ENCODE data around the gene PLCH2. TPM values are rescaled to one million over a fixed set of nuclear protein-coding genes. Genes with fewer than 3 reads are reported as not detected.

Gene PLCH2
- total RNA-seq, 1 donor from 2014 or later: 0.92 TPM

GRCh38 chr1:2472561-2473177 lies 3.4 kb upstream of the PLCH2 start:
- DNase-seq (ENCODE audit: low read depth): no peak

GRCh38 chr1:2473198-2473597 lies 2.9 kb upstream of the PLCH2 start:
- no peaks in the 10 kb centered on the region for H3K36me3 ChIP-seq (ENCODE audit: control insufficient read depth, insufficient read depth, low read length)
- DNase-seq (ENCODE audit: low read depth): no peak
- TF ChIP-seq CTCF (IDR thresholded peaks at IDR 0.05; ENCODE audit: insufficient read depth, low read length, poor library complexity, severe bottlenecking): no peak

More at GRCh38 chr1:2472561-2473177, 3.4 kb upstream of the PLCH2 start:
- Histone ChIP-seq H3K27me3 (ENCODE audit: control insufficient read depth, insufficient read depth, low read length) (peaks cover 55% of the 10 kb centered on the region), H3K4me3 (ENCODE audit: low read depth, low read length) (no peak overlapping the region), H3K36me3 (ENCODE audit: control insufficient read depth, insufficient read depth, low read length) (no peaks in the 10 kb centered on the region)
- no peak for TF ChIP-seq CTCF (IDR thresholded peaks at IDR 0.05; ENCODE audit: insufficient read depth, low read length, poor library complexity, severe bottlenecking)

GRCh38 chr1:2474104-2474844 lies 1.8 kb upstream of the PLCH2 start:
- Histone ChIP-seq H3K27me3 (ENCODE audit: control insufficient read depth, insufficient read depth, low read length) (peaks cover 43% of the 10 kb centered on the region), H3K36me3 (ENCODE audit: control insufficient read depth, insufficient read depth, low read length) (no peaks in the 10 kb centered on the region), H3K4me3 (ENCODE audit: low read depth, low read length) (no peak overlapping the region)
- DNase-seq (ENCODE audit: low read depth): no peak
- TF ChIP-seq CTCF (IDR thresholded peaks at IDR 0.05; ENCODE audit: insufficient read depth, low read length, poor library complexity, severe bottlenecking): no peak

More at GRCh38 chr1:2473198-2473597, 2.9 kb upstream of the PLCH2 start:
- H3K27me3 ChIP-seq (ENCODE audit: control insufficient read depth, insufficient read depth, low read length): peaks cover 52% of the 10 kb centered on the region
- H3K4me3 ChIP-seq (ENCODE audit: low read depth, low read length): no peak overlapping the region

GRCh38 chr1:2474933-2475371 lies 1.1 kb upstream of the PLCH2 start:
- Histone ChIP-seq H3K36me3 (ENCODE audit: control insufficient read depth, insufficient read depth, low read length) (no peaks in the 10 kb centered on the region), H3K27me3 (ENCODE audit: control insufficient read depth, insufficient read depth, low read length) (peaks cover 38% of the 10 kb centered on the region), H3K4me3 (ENCODE audit: low read depth, low read length) (no peak overlapping the region)
- no peak for TF ChIP-seq CTCF (IDR thresholded peaks at IDR 0.05; ENCODE audit: insufficient read depth, low read length, poor library complexity, severe bottlenecking)
- DNase-seq (ENCODE audit: low read depth): no peak

- no peak for TF ChIP-seq CTCF (IDR thresholded peaks at IDR 0.05; ENCODE audit: insufficient read depth, low read length, poor library complexity, severe bottlenecking)
- no peaks in the 10 kb centered on the region for H3K36me3 ChIP-seq (ENCODE audit: control insufficient read depth, insufficient read depth, low read length)
- peaks cover 37% of the 10 kb centered on the region for H3K27me3 ChIP-seq (ENCODE audit: control insufficient read depth, insufficient read depth, low read length)
- DNase-seq (ENCODE audit: low read depth): no peak
- H3K4me3 ChIP-seq (ENCODE audit: low read depth, low read length): no peak overlapping the region
Measured at GRCh38 chr1:2475571-2475970, 518 bp upstream of the PLCH2 start.

All from kidney epithelial cell (primary cell).